ENCODE results near the gene MEMO1. TPM values are rescaled to one million over a fixed set of nuclear protein-coding genes. Genes with fewer than 3 reads are reported as not detected.
"Not testable (repeated sequence)": the region's sequence is repeated elsewhere in the genome, so short reads cannot be mapped to it uniquely, and the experiment has no call there.

The MEMO1 gene
- total and polyA plus RNA-seq, 2 donors = 39.9 to 62.0 TPM

DNA sequence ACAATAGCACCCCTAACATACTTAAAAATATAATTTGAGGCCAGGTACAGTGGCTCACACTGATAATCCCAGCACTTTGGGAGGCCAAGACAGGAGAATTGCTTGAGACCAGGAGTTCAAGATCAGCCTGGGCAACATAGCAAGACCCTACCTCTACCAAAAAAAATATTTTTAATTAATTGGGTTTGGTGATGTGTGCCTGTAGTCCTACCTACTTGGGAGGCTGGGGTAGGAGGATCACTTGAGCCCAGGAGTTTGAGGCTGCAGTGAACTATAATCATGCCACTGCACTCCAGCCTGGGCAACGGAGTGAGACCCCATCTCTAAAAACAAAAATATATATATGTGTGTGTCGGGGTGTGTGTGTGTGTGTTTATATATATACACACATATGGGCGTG, 91.3 kb downstream of the MEMO1 start:
- H3K27ac ChIP-seq (ENCODE audit: low read depth in 1 of 2, low read length in 1 of 2) = no peak overlapping the region
- H3K27me3 ChIP-seq (ENCODE audit: control insufficient read depth in 2 of 2, insufficient read depth in 1 of 2, low read length in 1 of 2) = no peaks in the 10 kb centered on the region
- peaks cover 0 to 7% of the 10 kb centered on the region in 2 donors for H3K36me3 ChIP-seq (ENCODE audit: control insufficient read depth in 2 of 2, insufficient read depth in 2 of 2, low read length in 1 of 2)

DNA sequence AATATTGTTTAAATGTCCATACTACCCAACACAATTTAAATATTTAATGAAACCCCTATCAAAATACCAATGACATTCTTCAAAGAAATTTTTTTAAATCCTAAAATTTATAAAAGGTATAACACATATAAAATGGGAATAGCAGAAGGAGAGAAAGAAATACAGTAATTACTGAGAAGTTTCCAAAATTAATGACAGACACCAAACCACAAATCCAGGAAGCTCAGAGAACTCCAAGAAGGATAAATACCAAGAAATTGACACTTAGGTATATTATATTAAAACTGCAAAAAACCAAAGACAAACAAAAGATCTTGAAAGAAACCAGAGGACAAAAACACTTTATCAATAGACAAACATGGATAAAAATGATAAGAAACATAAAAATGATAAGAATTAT, 101.1 kb downstream of the MEMO1 start:
- peaks cover 5 to 19% of the 10 kb centered on the region in 2 donors for H3K36me3 ChIP-seq (ENCODE audit: control insufficient read depth in 2 of 2, insufficient read depth in 2 of 2, low read length in 1 of 2)
- no peak overlapping the region for H3K27ac ChIP-seq (ENCODE audit: low read depth in 1 of 2, low read length in 1 of 2)
- H3K4me1 ChIP-seq (ENCODE audit: control insufficient read depth in 2 of 2, insufficient read depth in 2 of 2, low read length in 2 of 2) = no peaks in the 10 kb centered on the region

More for the DNA sequence above, 91.3 kb downstream of the MEMO1 start:
- WGBS = over 99% methylated on average over 3 of the region's 3 CpGs
- DNase-seq (ENCODE audit: low read depth in 6 of 9, low spot score in 9 of 9) = no peak
- Histone ChIP-seq H3K4me3 (ENCODE audit: low read length in 2 of 2) (no peak overlapping the region), H3K4me1 (ENCODE audit: control insufficient read depth in 2 of 2, insufficient read depth in 2 of 2, low read length in 2 of 2) (no peaks in the 10 kb centered on the region), H3K9me3 (ENCODE audit: control insufficient read depth in 2 of 2, insufficient read depth in 1 of 2, low read length in 1 of 2) (no peaks in the 10 kb centered on the region)

DNA sequence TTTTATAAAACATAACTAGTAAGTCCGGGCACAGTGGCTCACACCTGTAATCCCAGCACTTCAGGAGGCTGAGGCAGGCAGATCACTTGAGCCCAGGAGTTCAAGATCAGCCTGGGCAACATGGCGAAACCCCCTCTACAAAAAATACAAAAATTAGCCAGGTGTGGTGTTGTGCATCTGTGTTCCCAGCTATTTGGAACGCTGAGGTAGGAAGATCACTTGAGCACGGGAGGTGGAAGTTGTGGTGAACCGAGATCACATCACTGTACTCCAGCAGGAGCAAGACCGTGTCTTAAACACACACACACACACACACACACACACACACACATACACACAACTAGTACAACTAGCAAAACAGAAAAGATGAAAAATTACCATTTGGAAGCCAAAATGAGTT, 103.3 kb downstream of the MEMO1 start:
- 76% methylated on average over 6 of the region's 6 CpGs for WGBS
- not testable (repeated sequence) for DNase-seq (ENCODE audit: low read depth in 6 of 9, low spot score in 9 of 9)

More for the DNA sequence above, 101.1 kb downstream of the MEMO1 start:
- no peak overlapping the region for H3K4me3 ChIP-seq (ENCODE audit: low read length in 2 of 2)
- no peak for DNase-seq (ENCODE audit: low read depth in 6 of 9, low spot score in 9 of 9)
- H3K9me3 ChIP-seq (ENCODE audit: control insufficient read depth in 2 of 2, insufficient read depth in 1 of 2, low read length in 1 of 2) = no peaks in the 10 kb centered on the region
- no peaks in the 10 kb centered on the region for H3K27me3 ChIP-seq (ENCODE audit: control insufficient read depth in 2 of 2, insufficient read depth in 1 of 2, low read length in 1 of 2)

DNA sequence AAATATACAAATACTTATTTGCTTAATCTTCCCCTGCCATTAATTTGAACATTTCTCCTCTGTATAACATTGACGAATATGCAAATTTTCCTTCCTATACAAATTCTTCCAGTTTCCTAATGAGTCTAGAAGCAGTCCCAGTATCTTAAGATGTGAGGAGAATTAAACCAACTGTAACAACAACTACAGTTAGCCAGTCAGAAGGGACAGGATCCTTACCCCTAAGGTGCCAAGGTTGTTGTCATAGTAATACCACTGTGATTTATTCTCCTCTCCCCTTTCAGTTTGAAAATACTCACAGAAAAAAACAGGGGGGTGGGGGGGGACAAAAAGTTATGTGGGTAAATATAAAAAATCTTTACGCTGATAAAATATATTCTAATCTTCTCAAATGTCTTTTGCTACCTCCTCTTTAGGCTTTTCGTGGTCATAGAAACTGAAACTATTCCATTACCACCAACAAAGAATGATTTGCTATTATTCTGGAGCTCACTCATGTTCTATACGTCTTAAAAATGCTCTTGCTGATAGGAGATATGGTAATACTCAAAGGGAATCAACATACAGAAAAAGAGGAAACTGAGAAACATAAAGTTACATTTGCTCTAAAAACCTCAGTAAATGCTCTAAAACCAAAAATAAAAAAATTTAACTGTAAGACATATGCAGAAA, 107.6 kb downstream of the MEMO1 start:
- Histone ChIP-seq H3K4me3 (ENCODE audit: low read length in 2 of 2) (no peak overlapping the region), H3K9me3 (ENCODE audit: control insufficient read depth in 2 of 2, insufficient read depth in 1 of 2, low read length in 1 of 2) (no peaks in the 10 kb centered on the region), H3K4me1 (ENCODE audit: control insufficient read depth in 2 of 2, insufficient read depth in 2 of 2, low read length in 2 of 2) (no peaks in the 10 kb centered on the region), H3K36me3 (ENCODE audit: control insufficient read depth in 2 of 2, insufficient read depth in 2 of 2, low read length in 1 of 2) (peaks cover 4 to 29% of the 10 kb centered on the region in 2 donors), H3K27me3 (ENCODE audit: control insufficient read depth in 2 of 2, insufficient read depth in 1 of 2, low read length in 1 of 2) (no peaks in the 10 kb centered on the region), H3K27ac (ENCODE audit: low read depth in 1 of 2, low read length in 1 of 2) (no peak overlapping the region)
- DNase-seq (ENCODE audit: low read depth in 6 of 9, low spot score in 9 of 9) = peak in 1 of 9 donors; percentile 7
- 53% methylated on average over 4 of the region's 4 CpGs for WGBS

More for the DNA sequence above, 103.3 kb downstream of the MEMO1 start:
- not testable (repeated sequence) for H3K9me3 ChIP-seq (ENCODE audit: control insufficient read depth in 2 of 2, insufficient read depth in 1 of 2, low read length in 1 of 2); H3K27me3 ChIP-seq (ENCODE audit: control insufficient read depth in 2 of 2, insufficient read depth in 1 of 2, low read length in 1 of 2); H3K4me1 ChIP-seq (ENCODE audit: control insufficient read depth in 2 of 2, insufficient read depth in 2 of 2, low read length in 2 of 2); H3K27ac ChIP-seq (ENCODE audit: low read depth in 1 of 2, low read length in 1 of 2); H3K4me3 ChIP-seq (ENCODE audit: low read length in 2 of 2)
- peaks cover 0 to 29% of the 10 kb centered on the region in 2 donors for H3K36me3 ChIP-seq (ENCODE audit: control insufficient read depth in 2 of 2, insufficient read depth in 2 of 2, low read length in 1 of 2)

DNA sequence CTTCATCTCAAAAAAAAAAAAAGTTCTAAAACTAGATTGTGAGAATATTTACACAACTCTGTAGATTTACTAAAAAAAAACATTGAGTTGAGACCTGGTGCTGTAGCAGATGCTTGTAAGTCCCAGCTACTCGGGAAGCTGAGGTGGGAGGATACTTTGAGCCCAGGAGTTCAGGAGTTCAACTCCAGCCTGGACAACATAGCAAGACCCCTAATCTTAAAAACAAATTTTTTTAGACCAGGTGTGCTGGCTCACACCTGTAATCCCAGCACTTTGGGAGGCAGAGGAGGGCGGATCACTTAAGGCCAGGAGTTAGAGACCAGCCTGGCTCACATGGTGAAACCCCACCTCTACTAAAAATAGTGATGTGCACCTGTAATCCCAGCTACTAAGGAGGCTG, 108.9 kb downstream of the MEMO1 start:
- H3K27ac ChIP-seq (ENCODE audit: low read depth in 1 of 2, low read length in 1 of 2) = no peak overlapping the region
- no peak overlapping the region for H3K4me3 ChIP-seq (ENCODE audit: low read length in 2 of 2)
- peaks cover 4 to 26% of the 10 kb centered on the region in 2 donors for H3K36me3 ChIP-seq (ENCODE audit: control insufficient read depth in 2 of 2, insufficient read depth in 2 of 2, low read length in 1 of 2)
- H3K4me1 ChIP-seq (ENCODE audit: control insufficient read depth in 2 of 2, insufficient read depth in 2 of 2, low read length in 2 of 2) = no peaks in the 10 kb centered on the region
- no peaks in the 10 kb centered on the region for H3K27me3 ChIP-seq (ENCODE audit: control insufficient read depth in 2 of 2, insufficient read depth in 1 of 2, low read length in 1 of 2)
- DNase-seq (ENCODE audit: low read depth in 6 of 9, low spot score in 9 of 9) = no peak
- no peaks in the 10 kb centered on the region for H3K9me3 ChIP-seq (ENCODE audit: control insufficient read depth in 2 of 2, insufficient read depth in 1 of 2, low read length in 1 of 2)
- 94% methylated on average over 2 of the region's 2 CpGs for WGBS

DNA sequence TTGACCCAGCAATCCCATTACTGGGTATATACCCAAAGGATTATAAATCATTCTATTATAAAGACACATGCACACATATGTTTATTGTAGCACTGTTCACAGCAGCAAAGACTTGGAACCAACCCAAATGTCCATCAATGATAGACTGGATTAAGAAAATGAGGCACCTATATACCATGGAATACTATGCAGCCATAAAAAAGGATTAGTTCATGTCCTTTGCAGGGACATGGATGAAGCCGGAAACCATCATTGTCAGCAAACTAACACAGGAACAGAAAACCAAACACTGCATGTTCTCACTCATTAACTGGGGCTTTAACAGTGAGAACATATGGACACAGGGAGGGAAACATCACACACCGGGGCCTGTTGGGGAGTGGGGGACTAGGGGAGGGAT, 110.7 kb downstream of the MEMO1 start:
- not testable (repeated sequence) for DNase-seq (ENCODE audit: low read depth in 6 of 9, low spot score in 9 of 9); H3K4me3 ChIP-seq (ENCODE audit: low read length in 2 of 2); H3K9me3 ChIP-seq (ENCODE audit: control insufficient read depth in 2 of 2, insufficient read depth in 1 of 2, low read length in 1 of 2); H3K4me1 ChIP-seq (ENCODE audit: control insufficient read depth in 2 of 2, insufficient read depth in 2 of 2, low read length in 2 of 2); H3K27me3 ChIP-seq (ENCODE audit: control insufficient read depth in 2 of 2, insufficient read depth in 1 of 2, low read length in 1 of 2); H3K27ac ChIP-seq (ENCODE audit: low read depth in 1 of 2, low read length in 1 of 2)
- peaks cover 4 to 23% of the 10 kb centered on the region in 2 donors for H3K36me3 ChIP-seq (ENCODE audit: control insufficient read depth in 2 of 2, insufficient read depth in 2 of 2, low read length in 1 of 2)
- WGBS = 100% methylated on average over 2 of the region's 2 CpGs

DNA sequence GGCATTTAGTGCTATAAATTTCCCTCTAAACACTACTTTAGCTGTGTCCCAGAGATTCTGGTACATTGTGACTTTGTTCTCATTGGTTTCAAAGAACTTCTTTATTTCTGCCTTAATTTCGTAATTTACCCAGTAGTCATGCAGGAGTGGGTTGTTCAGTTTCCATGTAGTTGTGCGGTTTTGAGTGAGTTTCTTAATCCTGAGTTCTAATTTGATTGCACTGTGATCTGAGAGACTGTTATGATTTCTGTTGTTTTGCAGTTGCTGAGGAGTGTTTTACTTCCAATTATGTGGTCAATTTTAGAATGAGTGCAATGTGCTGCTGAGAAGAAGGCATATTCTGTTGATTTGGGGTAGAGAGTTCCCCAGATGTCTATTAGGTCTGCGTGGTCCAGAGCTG, 112.5 kb downstream of the MEMO1 start:
- not testable (repeated sequence) for H3K27me3 ChIP-seq (ENCODE audit: control insufficient read depth in 2 of 2, insufficient read depth in 1 of 2, low read length in 1 of 2); H3K9me3 ChIP-seq (ENCODE audit: control insufficient read depth in 2 of 2, insufficient read depth in 1 of 2, low read length in 1 of 2); H3K4me1 ChIP-seq (ENCODE audit: control insufficient read depth in 2 of 2, insufficient read depth in 2 of 2, low read length in 2 of 2); H3K4me3 ChIP-seq (ENCODE audit: low read length in 2 of 2); DNase-seq (ENCODE audit: low read depth in 6 of 9, low spot score in 9 of 9); H3K27ac ChIP-seq (ENCODE audit: low read depth in 1 of 2, low read length in 1 of 2)
- 97% methylated on average over 3 of the region's 3 CpGs for WGBS
- peaks cover 4 to 13% of the 10 kb centered on the region in 2 donors for H3K36me3 ChIP-seq (ENCODE audit: control insufficient read depth in 2 of 2, insufficient read depth in 2 of 2, low read length in 1 of 2)

DNA sequence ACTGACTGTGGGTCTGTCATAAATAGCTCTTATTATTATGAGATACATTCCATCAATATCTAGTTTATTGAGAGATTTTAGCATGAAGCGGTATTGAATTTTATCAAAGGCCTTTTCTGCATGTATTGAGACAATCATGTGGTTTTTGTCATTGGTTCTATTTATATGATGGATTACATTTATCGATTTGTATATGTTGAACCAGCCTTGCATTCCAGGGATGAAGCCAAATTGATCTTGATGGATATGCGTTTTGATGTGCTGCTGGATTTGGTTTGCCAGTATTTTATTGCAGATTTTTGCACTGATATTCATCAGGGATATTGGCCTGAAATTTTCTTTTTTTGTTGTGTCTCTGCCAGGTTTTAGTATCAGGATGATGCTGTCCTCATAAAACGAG, 113.5 kb downstream of the MEMO1 start:
- not testable (repeated sequence) for H3K4me1 ChIP-seq (ENCODE audit: control insufficient read depth in 2 of 2, insufficient read depth in 2 of 2, low read length in 2 of 2); DNase-seq (ENCODE audit: low read depth in 6 of 9, low spot score in 9 of 9); H3K9me3 ChIP-seq (ENCODE audit: control insufficient read depth in 2 of 2, insufficient read depth in 1 of 2, low read length in 1 of 2); H3K27ac ChIP-seq (ENCODE audit: low read depth in 1 of 2, low read length in 1 of 2); H3K36me3 ChIP-seq (ENCODE audit: control insufficient read depth in 2 of 2, insufficient read depth in 2 of 2, low read length in 1 of 2); H3K27me3 ChIP-seq (ENCODE audit: control insufficient read depth in 2 of 2, insufficient read depth in 1 of 2, low read length in 1 of 2); H3K4me3 ChIP-seq (ENCODE audit: low read length in 2 of 2)
- whole genome bisulfite sequencing = 96% methylated on average over 4 of the region's 4 CpGs

DNA sequence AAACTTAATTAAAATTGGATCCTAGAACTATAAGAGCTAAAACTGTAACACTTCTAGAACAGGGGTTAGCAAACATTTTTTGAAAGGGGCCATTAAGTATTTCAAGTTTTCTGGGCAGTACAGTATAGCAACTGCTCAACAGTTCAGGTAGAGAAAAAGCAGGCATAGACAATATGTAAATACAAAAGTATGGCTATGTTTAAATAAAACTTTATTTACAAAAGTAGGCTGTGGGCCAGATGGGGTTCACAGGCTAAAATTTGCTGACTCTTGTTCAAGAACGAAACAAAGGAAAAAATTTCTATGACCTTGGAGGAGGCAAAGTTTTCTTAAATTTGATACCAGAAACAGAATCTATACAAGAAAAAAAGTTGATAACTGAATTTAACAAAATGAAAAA, 114.5 kb downstream of the MEMO1 start:
- H3K27ac ChIP-seq (ENCODE audit: low read depth in 1 of 2, low read length in 1 of 2) = no peak overlapping the region
- peaks cover 0 to 6% of the 10 kb centered on the region in 2 donors for H3K36me3 ChIP-seq (ENCODE audit: control insufficient read depth in 2 of 2, insufficient read depth in 2 of 2, low read length in 1 of 2)
- DNase-seq (ENCODE audit: low read depth in 6 of 9, low spot score in 9 of 9) = no peak
- H3K9me3 ChIP-seq (ENCODE audit: control insufficient read depth in 2 of 2, insufficient read depth in 1 of 2, low read length in 1 of 2) = no peaks in the 10 kb centered on the region
- no peaks in the 10 kb centered on the region for H3K4me1 ChIP-seq (ENCODE audit: control insufficient read depth in 2 of 2, insufficient read depth in 2 of 2, low read length in 2 of 2)
- H3K27me3 ChIP-seq (ENCODE audit: control insufficient read depth in 2 of 2, insufficient read depth in 1 of 2, low read length in 1 of 2) = no peaks in the 10 kb centered on the region
- 96% methylated on average over 1 of the region's 1 CpG for WGBS
- no peak overlapping the region for H3K4me3 ChIP-seq (ENCODE audit: low read length in 2 of 2)
